Measurements from ENCODE around the gene PNPO.

PNPO gene

DNA sequence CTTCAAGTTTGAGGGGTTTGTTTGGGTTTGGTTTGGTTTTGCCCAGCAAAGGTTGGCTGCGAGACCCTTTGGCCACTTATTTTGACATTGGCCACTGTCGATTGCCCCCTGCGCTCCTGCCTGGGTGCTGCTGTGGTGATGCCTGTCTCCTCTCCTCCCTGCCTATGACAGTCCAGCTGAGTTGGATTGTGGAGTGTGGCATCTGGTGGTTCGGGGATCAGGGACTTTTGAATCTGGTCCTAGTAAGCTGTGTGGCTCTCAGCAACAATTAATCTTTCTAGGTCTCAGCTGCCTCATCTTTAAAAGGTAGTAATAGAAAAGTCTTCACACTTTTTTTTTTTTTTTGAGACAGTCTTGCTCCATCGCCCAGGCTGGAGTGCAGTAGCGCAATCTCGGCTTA lies 56.7 kb downstream of the PNPO start:
- DNase-seq (ENCODE audit: low read depth in 2 of 2) = no peak

Measured in stimulated activated CD8-positive, alpha-beta memory T cell treated with anti-CD3 and anti-CD28 coated beads, Interleukin-15, amount 100 ng/mL, for 48 hours (primary cell).